Retina (tissue), 1 donor: Measurements from ENCODE around the gene NSUN7.

Experiments
- DNase-seq: peaks from one replicate; pipeline ENCODE4 v3.0.0-alpha.2; 2016

Gene NSUN7

DNA sequence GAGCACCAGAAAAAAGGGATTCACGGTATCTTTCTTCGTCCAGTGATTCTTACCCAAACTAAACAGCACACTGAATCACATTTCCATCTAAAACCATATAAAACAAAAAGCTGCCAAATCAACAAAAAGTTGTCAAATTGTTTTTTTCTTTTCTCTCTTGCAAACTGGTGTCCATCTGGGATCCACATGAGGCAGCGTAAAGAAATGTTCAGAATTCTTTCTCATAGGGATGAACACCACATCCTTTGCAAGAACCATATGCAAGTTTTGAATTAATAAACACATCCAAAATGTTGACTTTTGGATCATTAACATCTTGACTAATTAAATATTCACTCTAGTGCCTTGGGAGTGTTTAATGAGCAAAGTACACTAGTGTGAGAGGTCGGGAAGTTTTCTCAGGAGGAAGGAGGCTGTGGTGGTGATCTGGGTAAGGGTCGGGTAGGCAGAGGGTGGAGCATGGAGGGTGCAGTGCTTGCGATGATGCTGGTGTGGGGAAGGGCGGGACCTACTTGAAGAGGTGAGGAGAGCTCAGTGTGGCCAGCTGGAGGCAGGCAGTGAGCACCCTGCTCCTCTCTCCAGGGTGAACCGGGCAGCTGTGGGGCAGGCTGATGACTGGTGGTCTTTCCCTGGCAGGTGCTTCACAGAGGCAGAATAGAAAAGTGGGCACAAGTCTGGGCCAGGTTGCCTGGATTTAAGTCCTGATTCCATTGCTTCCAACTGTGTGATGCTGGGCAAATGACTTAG lies 72.8 kb downstream of the NSUN7 start:
- no peak for DNase-seq

DNA sequence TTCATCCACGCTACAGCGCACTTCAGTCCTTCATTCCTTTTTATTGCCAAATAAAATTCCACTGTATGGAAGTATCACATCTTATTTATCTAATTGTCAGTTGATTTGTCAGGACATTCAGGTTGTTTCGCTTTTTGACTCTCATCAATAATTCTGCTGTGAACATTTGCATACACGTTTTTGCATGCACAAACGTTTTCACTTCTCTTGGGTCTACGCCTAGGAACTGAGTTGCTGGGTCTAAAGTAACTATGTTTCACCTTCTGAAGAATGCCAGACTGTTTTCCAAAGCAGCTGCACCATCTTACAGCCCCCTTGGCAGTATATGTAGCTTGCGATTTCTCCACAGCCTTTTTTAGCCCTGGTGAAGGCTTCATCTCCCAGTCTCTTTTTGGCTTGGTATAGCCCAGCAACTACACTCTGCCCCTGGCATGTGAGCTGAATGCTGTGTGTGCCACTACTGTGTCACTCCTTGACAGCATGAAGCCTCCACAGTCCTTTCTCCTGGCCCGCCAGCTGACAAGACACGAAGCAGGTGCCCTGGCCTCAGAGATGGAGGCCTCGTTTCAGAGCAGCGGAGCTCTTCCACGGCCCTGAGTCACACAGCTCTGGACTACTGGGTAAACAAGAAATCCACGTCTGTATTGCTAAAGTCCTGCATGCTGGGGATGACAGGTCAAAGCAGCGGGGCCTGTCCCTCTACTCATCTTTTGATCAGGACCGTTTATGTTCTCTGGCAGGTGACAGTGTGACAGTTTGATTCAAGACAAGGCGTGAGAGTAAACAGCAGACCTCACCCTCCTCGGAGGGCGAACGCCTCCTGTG lies 75.5 kb downstream of the NSUN7 start:
- DNase-seq, result no peak

DNA sequence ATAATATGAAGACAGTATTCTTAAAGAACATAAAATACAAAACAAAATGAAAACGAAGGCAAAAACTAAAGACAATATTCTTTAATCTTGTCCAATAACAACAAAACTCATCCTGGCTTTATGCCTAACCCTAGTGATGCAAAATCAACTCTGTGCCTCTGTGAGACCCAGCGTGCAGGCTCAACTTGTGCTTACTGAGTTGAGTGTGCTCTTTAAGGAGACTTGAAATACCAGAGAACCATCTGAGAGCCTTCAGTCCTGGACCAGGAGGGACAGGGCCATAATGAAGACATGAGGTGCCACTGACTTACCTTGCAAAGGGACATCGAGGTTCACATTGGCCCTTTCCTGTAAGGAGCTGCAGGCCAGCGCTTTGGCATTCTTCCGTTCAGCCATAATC lies 77.1 kb downstream of the NSUN7 start:
- no peak for DNase-seq

DNA sequence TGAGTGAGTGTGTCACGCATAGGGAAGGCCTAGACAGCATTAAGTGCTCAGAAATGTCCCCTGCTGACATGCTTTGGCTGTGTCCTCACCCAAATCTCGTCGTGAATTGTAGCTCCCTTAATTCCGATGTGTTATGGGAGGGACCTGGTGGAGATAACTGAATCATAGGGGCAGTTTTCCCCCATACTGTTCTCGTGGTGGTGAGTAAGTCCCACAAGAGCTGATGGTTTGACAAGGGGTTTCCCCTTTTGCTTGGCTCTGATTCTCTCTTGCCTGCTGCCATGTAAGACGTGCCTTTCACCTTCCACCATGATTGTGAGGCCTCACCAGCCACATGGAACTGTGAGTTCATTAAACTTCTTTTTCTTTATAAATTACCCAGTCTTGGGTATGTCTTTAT lies 78.0 kb downstream of the NSUN7 start:
- no peak for DNase-seq

DNA sequence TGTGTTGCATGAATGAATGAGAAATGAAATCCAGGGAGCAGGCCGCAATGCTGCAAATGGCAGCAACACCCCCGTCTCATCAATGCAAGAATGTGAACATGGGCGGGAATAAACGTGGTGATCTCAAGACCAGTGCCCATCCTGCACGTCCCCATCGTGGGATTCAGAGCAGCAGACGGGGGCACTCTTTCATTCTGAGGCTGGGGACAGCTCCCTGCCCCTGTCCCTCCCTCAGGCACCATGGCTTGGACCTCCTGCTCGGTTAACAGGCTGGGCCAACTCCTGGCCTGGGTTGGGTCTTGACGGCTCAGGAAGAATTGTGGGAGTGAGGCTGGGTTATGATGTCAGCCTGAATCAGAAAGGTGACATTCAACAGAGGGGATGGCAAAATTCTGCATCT lies 78.9 kb downstream of the NSUN7 start:
- no peak for DNase-seq

DNA sequence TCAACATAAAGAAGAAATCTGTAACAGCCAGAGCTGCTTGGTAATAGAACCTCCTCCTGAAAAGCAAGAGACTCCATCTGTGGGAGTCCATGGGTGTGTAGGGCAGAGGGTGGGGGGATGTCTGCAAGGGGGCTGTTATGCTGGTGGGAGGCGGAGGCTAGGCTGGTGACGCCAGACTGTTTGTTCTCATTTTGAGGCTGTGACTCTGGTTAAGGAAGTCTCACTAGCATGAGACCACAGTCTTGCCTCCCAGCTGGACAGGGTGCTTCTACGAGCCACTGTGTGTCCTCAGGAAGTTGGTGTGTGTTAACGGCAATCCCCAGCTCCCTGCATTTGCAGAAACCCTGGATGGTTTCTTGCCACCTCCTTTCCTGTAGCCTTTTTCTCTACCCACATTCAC lies 79.8 kb downstream of the NSUN7 start:
- DNase-seq, result no peak

DNA sequence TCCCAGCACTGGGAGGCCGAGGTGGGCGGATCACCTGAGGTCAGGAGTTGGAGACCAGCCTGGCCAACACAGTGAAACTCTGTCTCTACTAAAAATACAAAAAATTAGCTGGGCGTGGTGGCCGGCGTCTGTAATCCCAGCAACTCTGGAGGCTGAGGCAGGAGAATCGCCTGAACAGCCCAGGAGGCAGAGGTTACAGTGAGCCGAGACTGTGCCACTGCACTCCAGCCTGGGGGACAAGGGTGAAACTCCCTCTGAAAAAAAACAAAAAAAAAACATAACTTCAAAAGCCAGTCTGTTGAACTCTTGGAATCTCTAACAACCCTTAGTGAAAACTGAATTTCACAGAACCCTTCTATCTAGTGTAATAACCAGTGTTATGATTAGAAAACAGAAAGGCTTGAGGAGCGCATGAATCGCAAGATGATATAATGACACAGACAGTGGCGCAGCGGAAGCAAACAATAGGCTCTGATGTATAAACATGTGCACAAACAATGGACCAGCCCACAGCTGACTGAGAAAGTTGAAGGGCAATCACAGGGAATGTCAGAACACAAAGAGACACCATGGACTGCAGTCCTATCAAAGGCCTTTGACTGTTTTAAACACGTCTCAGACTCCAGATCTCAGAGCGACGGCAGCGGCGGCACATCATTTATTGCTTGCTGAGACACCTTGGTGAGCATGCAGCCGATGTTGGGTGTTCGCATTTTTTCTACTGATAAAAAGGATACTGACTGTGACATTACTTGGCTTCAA lies 81.6 kb downstream of the NSUN7 start:
- peak; percentile 50 for DNase-seq

DNA sequence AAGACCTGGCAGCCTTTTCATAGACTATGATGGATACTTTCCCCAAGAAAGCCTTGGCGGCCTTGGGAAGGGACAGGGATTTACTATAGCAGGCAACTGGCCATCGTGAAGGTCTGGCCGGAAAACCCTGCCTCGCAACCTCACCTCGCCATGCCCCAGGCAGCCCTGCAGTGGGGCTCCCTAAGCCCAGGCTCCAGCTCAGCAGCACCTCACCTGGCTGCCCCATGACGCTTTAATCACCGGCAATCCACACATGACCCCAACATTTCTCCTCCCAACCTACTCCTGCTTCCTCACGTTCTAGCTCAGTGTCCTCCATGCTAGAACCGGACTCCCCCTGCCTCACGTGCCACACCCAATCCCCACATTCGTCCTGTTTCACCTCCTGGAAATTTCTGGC lies 82.4 kb downstream of the NSUN7 start:
- DNase-seq, result no peak

DNA sequence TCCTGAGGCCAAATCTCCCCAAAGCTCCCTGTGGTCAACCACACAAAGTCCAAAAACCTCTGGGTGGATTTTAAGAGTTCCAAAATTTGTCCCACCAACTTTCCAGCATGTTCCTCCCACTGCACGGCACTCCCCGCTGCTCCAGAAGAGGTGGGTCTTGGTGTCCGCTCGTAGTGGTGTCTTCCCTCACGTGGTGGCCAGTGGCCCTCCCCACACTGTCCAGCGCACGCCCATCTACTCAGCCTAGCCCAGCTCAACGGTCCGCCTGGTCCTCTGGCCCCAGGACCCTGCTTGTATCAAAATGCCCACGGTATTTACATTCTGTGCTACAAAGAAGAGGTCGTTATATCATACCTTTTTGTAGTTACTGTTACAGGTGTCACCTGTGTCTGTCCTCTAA lies 83.5 kb downstream of the NSUN7 start:
- no peak for DNase-seq

DNA sequence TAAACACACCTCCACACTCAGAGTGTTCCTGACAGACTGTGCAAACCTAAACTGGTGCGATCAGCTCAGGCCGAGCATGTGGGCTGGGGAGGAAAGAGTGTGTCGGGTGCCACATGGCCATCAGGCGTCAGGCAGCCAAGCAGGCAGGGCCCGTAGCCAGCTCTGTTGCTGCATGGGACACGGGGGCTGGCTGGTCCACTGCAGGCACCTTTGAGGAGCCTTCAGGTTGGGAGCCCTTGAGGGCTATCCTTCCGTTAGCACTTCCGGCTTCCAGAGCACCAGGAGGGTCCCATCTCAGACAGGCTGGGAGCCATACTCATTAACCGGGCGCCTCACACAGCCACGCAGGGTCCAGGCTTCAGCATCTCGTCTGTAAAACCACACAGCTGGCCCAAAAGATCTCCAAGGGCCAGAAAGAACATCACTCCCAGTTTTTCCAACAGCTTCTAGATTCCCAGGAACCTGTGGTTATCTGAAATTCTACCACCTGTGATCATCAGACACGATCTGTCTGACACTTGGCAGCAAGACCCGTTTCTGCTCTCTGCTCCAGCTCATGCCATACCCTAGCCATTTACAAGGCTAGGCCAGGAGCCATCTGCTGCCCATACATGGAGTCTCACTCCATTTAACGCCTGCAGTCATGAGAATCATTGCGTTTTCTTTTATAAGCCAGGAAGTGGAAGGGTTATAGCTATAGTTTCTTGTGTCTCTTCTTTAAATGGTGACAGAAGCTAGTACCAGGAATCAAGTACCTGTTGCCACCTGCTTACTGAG lies 87.5 kb downstream of the NSUN7 start:
- no peak for DNase-seq

DNA sequence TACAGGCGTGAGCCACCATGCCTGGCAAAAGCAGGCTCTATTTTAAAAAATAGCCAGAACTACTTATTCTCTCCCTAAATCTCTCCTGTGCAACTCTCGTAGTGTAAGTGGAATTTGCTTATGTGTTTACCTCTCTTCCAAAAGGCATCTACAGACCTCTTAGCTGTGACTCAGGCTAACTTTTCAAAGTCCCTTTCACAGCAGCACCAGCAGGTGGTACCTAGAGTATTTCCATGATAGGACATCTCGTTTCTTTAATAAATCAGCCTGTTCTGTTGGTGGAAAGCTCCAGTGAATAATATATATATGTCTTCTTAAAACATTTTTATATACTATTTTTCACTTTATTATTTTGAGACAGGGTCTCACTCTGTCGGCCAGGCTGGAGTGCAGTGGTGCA lies 89.0 kb downstream of the NSUN7 start:
- no peak for DNase-seq

DNA sequence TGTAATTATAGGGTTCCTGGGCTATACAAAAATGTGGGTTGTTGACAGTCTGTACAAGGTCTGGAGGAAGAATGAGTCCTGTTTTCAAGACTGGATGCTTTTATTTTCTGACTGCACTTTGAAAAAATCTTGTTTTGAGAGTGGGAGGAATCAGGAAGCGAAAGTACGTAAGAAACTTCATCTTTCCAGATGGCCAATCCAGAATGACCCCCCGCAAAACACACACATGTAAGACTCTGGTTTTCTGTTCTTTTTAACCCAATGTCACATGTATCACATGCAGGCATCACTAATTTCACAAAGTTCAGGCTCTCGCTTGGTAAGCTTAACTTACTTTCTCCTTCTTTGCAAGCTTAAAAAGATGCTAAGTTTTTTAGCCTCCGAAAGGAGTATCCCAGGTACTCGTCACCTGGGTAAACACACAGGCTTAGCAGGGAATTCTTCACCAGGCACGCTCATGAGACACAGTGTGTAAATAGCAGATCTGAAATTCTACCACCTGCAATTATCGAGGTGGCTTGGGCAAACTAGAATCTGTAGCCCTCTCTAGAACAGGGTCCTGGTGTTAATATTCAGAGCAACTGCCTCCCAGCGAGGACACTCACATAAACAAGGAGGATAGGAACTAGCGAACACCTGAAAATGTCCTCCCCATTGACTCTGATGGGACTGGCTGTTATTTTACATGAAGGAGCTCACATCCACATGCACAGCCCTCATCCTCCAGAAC lies 90.7 kb downstream of the NSUN7 start:
- DNase-seq, result no peak

DNA sequence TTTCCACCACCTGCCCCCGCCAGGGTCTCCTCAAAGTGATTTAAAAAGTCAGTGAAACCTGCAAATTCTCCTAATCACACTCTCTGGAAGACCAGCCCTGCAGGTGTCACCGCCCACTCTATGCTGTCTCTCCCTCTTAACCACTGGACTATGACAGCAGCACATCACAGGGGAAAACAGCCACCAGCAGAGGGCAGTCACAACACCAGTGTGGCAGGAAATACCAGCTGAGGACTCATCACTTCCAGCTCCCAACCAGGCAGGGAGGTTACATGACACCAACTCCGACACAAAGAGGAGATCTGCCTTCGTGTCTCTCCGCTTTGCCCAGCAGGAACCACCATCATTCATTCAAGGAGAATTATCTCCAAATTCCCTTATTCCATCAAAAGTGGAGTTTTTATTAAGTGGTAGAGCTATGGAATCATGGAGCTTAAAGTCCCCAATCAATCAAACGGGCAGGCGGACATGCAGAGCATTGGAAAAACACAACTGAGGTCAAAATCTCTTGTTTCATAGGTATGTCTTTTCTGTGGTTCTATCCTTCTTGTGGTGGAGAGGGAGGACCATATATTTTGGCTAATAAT lies 91.3 kb downstream of the NSUN7 start:
- peak; percentile 68 for DNase-seq

DNA sequence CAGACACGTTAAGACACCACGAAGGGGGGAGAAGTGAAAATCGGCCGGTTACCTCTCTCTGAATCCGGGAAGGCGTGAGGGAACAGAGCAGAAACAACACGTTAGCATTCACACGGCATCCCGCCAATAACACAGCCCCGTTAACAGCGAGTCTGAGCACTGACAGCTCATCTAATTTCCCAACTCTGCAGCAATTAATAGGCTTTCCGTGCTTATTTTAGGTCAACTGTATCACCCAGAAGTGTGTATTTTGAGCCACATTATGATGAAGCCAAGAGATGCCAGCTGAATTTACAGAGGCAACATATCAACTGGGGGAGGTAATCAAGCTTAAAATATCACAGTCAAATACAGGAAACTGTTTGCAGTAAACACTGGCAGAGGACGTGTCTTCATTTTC lies 92.6 kb downstream of the NSUN7 start:
- peak; percentile 36 for DNase-seq

DNA sequence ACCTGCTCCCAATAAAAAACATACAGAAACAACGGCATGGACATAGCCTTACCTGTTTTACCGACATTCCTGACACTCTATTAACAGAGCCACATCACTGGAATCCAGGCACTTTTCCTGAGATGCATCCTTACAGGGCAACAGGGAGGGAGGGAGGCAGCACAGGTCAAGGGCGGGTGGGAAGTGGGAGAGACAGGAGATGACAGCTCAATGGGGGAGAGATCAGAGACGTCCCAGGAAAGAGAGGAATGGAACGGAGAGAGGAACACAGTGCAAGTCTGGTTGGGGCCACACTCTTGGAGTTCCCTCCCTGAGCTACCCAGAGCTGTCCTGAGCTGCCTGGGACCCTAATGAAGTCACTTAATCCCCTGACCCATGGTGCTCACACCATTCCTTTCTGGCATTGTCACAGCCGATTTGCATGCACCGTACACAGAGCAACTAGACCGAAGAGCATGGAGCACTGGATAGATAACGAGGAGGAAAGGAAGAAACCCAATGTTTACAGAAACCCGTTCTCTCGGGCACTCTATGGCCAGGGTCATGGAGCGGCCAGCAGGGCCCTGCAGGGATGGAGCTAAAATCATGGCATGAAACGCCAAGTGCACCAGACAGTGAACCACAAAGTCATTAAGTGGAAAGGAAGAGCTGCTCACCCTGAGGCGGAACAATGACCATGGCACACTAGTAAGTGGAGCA lies 93.1 kb downstream of the NSUN7 start:
- DNase-seq, result peak; percentile 69

DNA sequence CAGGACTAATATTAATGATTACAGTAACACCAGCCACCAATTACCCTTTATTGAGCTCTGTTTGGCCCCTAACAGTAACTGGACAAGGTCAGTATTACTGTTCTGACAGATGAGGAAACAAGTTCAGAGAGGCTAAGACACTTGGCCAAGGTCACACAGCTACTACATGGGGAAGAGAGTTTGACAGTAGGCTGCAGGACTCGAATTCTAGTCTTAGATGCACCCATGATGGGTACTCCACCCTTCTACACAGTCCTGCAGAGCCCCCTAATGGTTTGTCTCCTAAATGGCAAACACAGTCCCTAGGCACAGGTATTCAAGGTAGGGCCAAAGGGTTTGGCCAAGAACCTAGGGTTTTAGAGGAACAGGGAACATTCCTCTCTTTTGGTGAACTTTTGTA lies 93.9 kb downstream of the NSUN7 start:
- no peak for DNase-seq

DNA sequence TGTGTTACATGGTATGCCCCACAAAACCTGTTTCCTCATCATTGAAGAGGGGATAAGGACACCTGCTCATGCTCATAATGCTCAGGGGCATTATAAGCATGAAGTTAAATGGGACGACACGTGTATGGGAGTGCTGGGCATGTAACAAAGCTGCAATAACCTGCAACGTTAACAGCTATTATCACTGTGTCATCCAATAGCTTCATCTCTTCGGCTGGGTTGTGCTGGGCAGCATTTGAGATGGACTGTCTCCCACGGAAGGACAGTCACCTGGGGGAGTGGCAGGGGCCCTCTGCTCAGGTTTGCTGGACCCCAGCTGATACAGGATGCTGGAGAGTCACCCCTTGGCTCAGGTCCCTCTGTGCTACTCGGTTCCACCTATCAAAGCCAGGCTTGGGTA lies 94.5 kb downstream of the NSUN7 start:
- no peak for DNase-seq

DNA sequence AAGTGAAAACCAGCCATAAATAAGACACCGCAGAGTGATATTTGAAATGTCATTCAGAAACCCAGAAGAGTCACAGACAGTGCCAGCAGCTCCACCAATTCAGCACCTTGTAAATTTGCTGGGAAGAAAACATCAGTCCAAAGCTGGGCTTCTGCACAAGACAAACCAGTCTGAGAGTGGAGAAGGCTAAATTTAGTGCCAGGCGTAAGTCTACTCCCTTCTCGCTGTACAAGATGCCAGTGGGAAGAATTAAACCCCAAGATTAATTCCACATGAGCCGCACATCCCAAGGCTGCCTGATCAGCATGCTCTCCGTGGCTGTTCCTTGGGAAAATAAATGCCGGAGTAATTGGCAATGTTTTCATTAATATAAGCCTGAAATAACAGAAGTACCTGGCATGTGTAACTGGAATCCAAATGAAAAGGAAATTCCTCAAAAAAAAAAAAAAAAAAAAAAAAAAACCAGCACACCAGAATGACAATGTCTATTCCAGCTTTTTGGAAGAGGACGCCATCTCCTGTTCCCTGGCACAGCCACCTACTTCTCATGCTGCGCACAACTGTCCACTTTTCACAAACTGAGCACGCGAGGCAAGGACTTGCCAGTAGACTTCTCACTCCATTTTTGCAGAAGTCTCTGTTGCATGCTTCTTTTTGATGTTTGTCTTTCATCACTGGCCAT lies 95.5 kb downstream of the NSUN7 start:
- no peak for DNase-seq

DNA sequence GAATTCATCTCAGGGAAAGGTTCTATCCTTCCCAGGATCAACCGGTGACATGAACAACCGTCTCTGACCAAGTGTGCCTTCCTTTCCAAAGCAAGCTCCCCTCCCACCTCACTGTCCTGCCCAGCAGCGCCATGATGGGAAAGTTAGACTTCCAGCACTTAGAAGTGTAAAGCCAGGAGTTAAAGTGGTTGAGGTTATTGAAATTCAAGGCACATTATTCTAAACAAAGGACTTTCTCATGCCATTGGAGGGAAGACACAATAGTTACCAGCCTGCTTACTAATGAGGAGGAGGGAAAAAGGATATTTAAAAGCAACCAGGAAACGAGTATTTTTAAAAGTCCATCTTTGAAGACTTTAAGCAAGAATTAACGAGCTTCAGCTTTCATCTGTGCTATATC lies 96.8 kb downstream of the NSUN7 start:
- DNase-seq, result no peak

DNA sequence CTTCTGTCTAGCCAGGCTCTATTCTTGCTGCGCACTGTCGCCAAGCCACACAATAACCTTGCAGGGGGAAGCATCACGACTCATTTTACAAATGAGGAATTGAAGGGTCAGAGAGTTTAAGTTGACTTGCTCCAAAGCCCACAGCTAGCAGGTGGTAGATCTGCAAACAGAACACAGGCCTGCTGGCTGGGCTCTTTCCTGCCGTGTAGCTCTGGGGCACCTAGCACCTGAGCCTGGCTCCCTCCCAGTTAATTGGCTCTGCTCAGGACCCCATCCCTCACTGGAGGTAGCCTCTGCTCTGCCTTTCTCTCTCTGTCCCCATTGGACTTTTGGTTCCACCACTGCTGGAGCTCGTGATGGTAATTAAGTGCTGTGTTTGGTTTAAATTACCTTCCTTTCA lies 98.5 kb downstream of the NSUN7 start:
- peak; percentile 48 for DNase-seq

DNA sequence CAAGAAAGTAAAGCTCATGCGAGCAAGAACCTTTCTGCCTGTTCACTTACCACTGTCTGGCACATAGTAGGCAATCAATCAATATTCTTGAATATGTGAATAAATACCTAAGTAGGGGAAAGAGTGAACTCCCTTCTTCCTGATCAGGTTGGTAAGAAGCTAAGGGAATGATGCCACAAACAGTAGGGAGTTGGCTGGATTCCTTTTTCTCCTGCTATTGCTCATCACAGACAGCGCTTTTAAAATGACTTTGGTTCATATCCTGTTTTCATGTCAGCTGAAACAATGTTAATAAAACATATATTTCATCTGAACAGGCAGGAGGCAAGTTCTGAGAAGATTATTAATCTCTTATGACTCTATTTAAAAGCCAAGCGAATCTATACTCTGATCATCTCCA lies 99.2 kb downstream of the NSUN7 start:
- DNase-seq, result no peak
